ENCODE measurements around the gene CYBC1.

CYBC1 gene

DNA sequence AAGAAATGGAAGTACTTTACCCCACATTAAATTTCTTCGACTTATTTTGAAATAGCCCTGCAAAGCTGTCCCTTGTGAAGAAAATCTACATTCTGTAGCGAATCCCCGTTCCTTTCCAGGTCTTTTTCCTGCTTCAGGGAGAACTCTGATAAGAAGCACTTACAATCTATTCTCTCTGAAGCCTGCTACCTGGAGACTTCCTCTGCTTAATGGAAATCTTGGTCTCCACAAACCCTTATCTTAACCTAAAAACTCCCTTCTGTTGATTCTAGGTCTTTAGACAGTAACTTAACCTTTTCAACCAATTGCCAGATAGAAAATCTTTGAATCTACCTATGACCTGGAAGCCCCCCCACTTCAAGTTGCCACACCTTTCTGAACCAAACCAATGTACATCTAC is 1.6 kb upstream of the CYBC1 start:
- no peak for DNase-seq (ENCODE audit: low spot score)
- TF ChIP-seq, protein P1, sequence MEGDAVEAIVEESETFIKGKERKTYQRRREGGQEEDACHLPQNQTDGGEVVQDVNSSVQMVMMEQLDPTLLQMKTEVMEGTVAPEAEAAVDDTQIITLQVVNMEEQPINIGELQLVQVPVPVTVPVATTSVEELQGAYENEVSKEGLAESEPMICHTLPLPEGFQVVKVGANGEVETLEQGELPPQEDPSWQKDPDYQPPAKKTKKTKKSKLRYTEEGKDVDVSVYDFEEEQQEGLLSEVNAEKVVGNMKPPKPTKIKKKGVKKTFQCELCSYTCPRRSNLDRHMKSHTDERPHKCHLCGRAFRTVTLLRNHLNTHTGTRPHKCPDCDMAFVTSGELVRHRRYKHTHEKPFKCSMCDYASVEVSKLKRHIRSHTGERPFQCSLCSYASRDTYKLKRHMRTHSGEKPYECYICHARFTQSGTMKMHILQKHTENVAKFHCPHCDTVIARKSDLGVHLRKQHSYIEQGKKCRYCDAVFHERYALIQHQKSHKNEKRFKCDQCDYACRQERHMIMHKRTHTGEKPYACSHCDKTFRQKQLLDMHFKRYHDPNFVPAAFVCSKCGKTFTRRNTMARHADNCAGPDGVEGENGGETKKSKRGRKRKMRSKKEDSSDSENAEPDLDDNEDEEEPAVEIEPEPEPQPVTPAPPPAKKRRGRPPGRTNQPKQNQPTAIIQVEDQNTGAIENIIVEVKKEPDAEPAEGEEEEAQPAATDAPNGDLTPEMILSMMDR (IDR thresholded peaks at IDR 0.05; ENCODE audit: extremely low read depth, missing control alignments), result no peak

DNA sequence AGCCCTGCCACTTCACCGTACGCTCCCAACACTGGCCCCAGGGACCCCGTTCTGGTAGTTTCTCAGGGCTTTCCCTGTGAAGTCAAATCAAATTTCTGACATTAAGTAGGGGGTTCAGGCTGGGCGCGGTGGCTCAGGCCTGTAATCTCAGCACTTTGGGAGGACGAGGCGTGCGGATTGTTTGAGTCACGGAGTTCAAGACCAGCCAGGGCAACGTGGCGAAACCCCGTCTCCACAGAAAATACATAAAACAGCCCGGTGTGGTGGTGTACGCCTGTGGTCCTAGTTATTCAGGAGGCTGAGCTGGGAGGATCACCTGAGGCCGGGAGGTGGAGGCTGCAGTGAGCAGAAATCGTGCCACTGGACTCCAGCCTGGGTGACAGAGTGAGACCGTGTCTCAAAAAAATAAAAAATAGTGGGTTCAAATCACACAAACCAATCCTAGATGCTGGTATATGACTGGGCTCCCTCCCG is 632 bp downstream of the CYBC1 start:
- DNase-seq (ENCODE audit: low spot score), result peak; percentile 40

DNA sequence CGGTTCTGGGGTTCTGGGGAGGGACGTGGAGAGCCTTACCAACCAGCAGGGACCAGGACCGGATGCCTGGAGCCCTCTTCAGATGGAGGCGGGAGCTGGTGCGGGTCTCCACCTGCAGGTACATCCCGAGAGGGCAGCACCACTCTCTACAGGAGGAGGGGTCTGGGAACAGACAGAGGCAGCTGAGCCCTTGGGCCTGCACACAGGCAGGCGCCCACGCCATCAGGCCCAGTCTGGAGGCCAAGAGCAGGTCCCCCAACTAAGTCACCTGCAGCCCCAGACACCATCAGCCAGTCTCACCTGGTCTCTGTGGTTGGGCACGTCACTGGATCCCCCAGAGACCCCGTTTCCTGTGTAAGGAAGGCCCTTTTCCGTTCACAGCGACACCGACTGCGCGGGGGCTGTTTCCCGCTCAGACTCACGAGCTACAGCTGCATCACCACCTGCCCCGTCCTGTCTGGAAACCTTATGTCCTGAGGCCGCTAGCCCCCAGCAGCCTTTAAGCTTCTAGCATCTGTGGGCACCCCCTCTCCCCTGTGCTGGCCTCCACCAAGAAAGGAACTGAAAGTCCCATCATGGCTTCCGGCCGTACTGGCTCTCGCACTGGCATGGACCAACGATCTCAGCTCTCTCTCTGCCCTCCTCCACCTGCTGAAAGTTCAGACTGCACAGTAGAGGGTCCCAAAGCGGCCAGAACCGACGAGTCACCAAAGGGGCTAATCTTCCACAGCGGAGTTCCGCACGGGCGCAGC is 1.2 kb downstream of the CYBC1 start:
- peak; percentile 84 for DNase-seq (ENCODE audit: low spot score)
- TF ChIP-seq, protein P1 (IDR thresholded peaks at IDR 0.05; ENCODE audit: extremely low read depth, missing control alignments), result no peak

More for the DNA sequence above, 632 bp downstream of the CYBC1 start:
- TF ChIP-seq, protein P1 (IDR thresholded peaks at IDR 0.05; ENCODE audit: extremely low read depth, missing control alignments), result no peak

DNA sequence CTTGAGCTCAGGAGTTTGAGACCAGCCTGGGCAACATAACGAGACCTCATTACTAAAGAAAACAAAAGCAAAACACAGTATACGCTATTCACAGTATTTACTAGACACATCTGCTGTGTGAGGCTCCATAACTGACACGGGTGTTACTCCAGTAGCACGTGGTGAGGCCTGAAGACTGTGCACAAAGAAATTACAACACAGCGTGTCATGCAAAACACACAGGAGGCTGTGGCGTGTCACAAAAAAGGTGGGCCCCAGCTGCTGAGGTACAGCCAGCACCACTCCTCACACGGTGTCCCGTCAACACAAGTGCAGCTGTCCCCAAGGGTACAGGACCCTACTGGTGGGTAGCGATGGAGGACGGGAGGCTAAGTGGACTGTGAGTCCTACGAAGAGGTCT is 2.7 kb downstream of the CYBC1 start:
- TF ChIP-seq, protein P1 (IDR thresholded peaks at IDR 0.05; ENCODE audit: extremely low read depth, missing control alignments), result no peak
- DNase-seq (ENCODE audit: low spot score), result no peak

DNA sequence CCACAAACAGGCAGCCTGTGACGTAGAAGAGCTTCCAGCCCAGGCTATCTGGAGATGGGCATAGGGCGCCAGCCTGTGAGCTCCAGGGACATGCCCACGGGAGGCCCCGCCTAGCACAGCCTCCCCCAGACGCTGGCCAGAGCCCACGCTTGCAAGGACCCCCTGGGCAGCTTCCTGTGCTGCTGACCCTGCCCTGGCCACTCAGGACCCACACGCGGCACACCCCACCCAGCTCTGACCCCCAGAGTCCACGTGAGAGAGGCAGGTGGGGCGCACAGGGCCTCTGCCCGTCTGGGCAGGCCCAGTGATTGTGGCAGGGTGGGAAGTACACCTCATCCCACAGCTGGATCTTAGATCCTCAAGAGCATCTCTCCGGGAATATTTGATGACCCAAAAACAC is 3.9 kb downstream of the CYBC1 start:
- TF ChIP-seq, protein P1 (IDR thresholded peaks at IDR 0.05; ENCODE audit: extremely low read depth, missing control alignments), result no peak
- no peak for DNase-seq (ENCODE audit: low spot score)

DNA sequence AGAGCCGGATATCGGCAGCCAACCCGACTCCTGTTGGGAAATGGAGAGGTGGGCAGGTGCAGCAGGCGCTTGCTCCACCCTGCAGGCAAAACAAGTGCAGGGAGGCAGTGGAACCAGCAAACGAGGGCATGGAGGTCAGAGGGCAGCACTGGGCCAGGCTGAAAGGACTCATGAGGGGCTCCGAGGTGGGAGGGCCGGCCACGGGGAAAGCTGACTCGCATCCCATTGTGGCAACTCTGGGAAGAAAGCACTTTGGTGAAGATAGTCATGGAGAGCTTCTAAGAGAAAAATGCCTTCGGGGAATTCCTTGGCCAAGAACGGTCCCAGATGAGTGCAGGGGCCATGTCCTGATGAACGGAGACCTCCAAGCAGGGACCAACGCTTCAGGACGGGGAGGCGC is 4.4 kb downstream of the CYBC1 start:
- no peak for DNase-seq (ENCODE audit: low spot score)
- TF ChIP-seq, protein P1 (IDR thresholded peaks at IDR 0.05; ENCODE audit: extremely low read depth, missing control alignments), result no peak

DNA sequence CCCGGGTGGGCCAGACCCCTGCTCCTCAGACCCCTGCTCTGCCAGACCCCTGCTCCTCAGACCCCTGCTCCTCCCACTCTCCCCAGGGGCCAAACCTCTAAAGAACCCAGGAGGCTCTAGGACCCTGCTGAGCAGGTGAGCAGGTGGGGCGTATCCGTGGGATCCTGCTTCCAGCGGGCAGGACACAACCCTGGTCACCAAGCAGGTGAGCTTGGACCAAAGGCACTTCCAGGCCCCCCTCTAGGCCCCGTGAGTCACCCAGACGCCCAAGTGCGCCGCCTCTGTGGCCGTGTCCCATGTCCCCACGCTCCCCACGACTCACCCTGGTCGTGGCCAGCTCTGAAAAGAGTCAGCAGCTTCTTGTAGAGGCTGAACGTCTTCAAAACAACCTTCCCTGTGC is 5.0 kb downstream of the CYBC1 start:
- DNase-seq (ENCODE audit: low spot score), result no peak
- TF ChIP-seq, protein P1 (IDR thresholded peaks at IDR 0.05; ENCODE audit: extremely low read depth, missing control alignments), result no peak
